Duodenal mucosa (tissue), 2 donors: ENCODE measurements around the gene IFIT3.

Experiments
- H3K27ac ChIP-seq: one replicate; pipeline ENCODE4 v1.7.0; 2013; ENCODE audit warnings: low read depth, low read length
- H3K27me3 ChIP-seq, 2 donors: one replicate each; pipeline ENCODE4 v1.7.0; 2013; ENCODE audit warnings: low read length in 2 of 2, control low read depth in 1 of 2; ENCODE audit not compliant: insufficient read depth in 2 of 2, control insufficient read depth in 1 of 2
- H3K36me3 ChIP-seq, 2 donors: one replicate each; pipeline ENCODE4 v1.7.0; 2013; ENCODE audit warnings: low read length in 2 of 2, control low read depth in 1 of 2; ENCODE audit not compliant: insufficient read depth in 2 of 2, control insufficient read depth in 1 of 2
- H3K4me1 ChIP-seq, 2 donors: one replicate each; pipeline ENCODE4 v1.7.0; 2013; ENCODE audit warnings: low read length in 2 of 2, control low read depth in 1 of 2; ENCODE audit not compliant: insufficient read depth in 2 of 2, control insufficient read depth in 1 of 2
- H3K4me3 ChIP-seq, 2 donors: one replicate each; pipeline ENCODE4 v1.7.0; 2013; ENCODE audit warnings: low read length in 2 of 2, low read depth in 1 of 2
- H3K9ac ChIP-seq, 2 donors: one replicate each; pipeline ENCODE4 v1.7.0; 2013; ENCODE audit warnings: low read length in 2 of 2, low read depth in 1 of 2
- H3K9me3 ChIP-seq, 2 donors: one replicate each; pipeline ENCODE4 v1.7.0; 2013; ENCODE audit warnings: low read length in 2 of 2, control low read depth in 1 of 2; ENCODE audit not compliant: control insufficient read depth in 1 of 2

Gene IFIT3

GRCh38 chr10:89303161-89303560 is 24.6 kb upstream of the IFIT3 start:
- peak overlapping the region in 1 of 2 donors; percentile 7 for H3K9ac ChIP-seq
- no peaks in the 10 kb centered on the region for H3K9me3 ChIP-seq
- H3K27ac ChIP-seq, result no peak overlapping the region
- no peaks in the 10 kb centered on the region for H3K27me3 ChIP-seq
- H3K36me3 ChIP-seq, result peaks cover 9 to 12% of the 10 kb centered on the region in 2 donors
- H3K4me3 ChIP-seq, result peak overlapping the region; percentile 44 to 69
- peaks cover 14 to 23% of the 10 kb centered on the region in 2 donors for H3K4me1 ChIP-seq

- Histone ChIP-seq H3K36me3 (peaks cover 9 to 12% of the 10 kb centered on the region in 2 donors), H3K27ac (no peak overlapping the region), H3K4me1 (peaks cover 14 to 23% of the 10 kb centered on the region in 2 donors), H3K9me3 (no peaks in the 10 kb centered on the region), H3K4me3 (peak overlapping the region in 1 of 2 donors; percentile 4), H3K27me3 (no peaks in the 10 kb centered on the region), H3K9ac (no peak overlapping the region)
Measured at GRCh38 chr10:89304026-89304425, 23.8 kb upstream of the IFIT3 start.

DNA sequence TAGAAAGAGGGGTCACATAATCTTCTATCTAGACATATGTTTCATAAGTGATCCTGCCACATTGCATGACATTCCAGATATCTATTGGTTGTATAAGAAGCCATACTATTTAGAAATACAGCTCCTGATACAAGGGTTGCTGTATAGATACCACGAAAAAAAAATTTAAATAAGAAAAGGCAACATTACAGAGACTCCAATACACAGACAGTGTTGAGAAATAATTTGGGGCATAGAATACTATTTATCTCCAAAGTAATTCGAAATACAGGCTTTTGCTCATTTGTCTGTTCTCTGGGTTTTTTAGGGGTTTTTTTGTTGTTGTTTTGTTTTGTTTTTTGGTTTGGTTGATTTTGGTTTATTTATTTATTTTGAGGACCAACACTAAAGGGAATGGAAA is 23.4 kb upstream of the IFIT3 start:
- Histone ChIP-seq H3K27ac (no peak overlapping the region), H3K9me3 (no peaks in the 10 kb centered on the region), H3K4me1 (peaks cover 14 to 23% of the 10 kb centered on the region in 2 donors), H3K9ac (no peak overlapping the region), H3K27me3 (no peaks in the 10 kb centered on the region), H3K4me3 (no peak overlapping the region), H3K36me3 (peaks cover 9 to 12% of the 10 kb centered on the region in 2 donors)

- H3K4me1 ChIP-seq, result peaks cover 14 to 23% of the 10 kb centered on the region in 2 donors
- peaks cover 9 to 12% of the 10 kb centered on the region in 2 donors for H3K36me3 ChIP-seq
- no peak overlapping the region for H3K4me3 ChIP-seq
- H3K9ac ChIP-seq, result no peak overlapping the region
- H3K27ac ChIP-seq, result no peak overlapping the region
- H3K27me3 ChIP-seq, result no peaks in the 10 kb centered on the region
- no peaks in the 10 kb centered on the region for H3K9me3 ChIP-seq
Measured at GRCh38 chr10:89304925-89305324, 22.9 kb upstream of the IFIT3 start.

DNA sequence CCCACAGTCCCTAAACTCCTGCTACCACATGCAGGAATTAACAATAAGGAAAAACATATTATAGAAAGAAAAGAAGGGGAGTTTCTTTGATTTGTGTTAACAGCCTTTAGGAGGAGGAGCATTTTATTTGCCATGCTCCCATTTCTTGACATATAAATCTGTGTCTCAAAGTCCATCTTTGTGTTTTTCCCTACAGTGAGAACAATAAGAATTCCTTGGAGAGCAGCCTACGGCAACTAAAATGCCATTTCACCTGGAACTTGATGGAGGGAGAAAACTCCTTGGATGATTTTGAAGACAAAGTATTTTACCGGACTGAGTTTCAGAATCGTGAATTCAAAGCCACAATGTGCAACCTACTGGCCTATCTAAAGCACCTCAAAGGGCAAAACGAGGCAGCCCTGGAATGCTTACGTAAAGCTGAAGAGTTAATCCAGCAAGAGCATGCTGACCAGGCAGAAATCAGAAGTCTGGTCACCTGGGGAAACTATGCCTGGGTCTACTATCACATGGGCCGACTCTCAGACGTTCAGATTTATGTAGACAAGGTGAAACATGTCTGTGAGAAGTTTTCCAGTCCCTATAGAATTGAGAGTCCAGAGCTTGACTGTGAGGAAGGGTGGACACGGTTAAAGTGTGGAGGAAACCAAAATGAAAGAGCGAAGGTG is 21.9 kb upstream of the IFIT3 start:
- Histone ChIP-seq H3K9ac (no peak overlapping the region), H3K27ac (no peak overlapping the region), H3K27me3 (no peaks in the 10 kb centered on the region), H3K9me3 (no peaks in the 10 kb centered on the region), H3K4me3 (no peak overlapping the region), H3K36me3 (peaks cover 9 to 12% of the 10 kb centered on the region in 2 donors), H3K4me1 (peaks cover 13 to 23% of the 10 kb centered on the region in 2 donors)

- Histone ChIP-seq H3K9ac (no peak overlapping the region), H3K4me1 (peaks cover 7 to 18% of the 10 kb centered on the region in 2 donors), H3K9me3 (no peaks in the 10 kb centered on the region), H3K36me3 (peaks cover 9 to 12% of the 10 kb centered on the region in 2 donors), H3K27ac (no peak overlapping the region), H3K4me3 (no peak overlapping the region), H3K27me3 (no peaks in the 10 kb centered on the region)
Measured at GRCh38 chr10:89306434-89307268, 21.1 kb upstream of the IFIT3 start.

GRCh38 chr10:89307269-89307577 is 20.6 kb upstream of the IFIT3 start:
- H3K4me1 ChIP-seq, result peaks cover 7 to 18% of the 10 kb centered on the region in 2 donors
- no peak overlapping the region for H3K9ac ChIP-seq
- H3K27me3 ChIP-seq, result no peaks in the 10 kb centered on the region
- H3K27ac ChIP-seq, result no peak overlapping the region
- no peak overlapping the region for H3K4me3 ChIP-seq
- H3K36me3 ChIP-seq, result peaks cover 9 to 12% of the 10 kb centered on the region in 2 donors
- no peaks in the 10 kb centered on the region for H3K9me3 ChIP-seq

DNA sequence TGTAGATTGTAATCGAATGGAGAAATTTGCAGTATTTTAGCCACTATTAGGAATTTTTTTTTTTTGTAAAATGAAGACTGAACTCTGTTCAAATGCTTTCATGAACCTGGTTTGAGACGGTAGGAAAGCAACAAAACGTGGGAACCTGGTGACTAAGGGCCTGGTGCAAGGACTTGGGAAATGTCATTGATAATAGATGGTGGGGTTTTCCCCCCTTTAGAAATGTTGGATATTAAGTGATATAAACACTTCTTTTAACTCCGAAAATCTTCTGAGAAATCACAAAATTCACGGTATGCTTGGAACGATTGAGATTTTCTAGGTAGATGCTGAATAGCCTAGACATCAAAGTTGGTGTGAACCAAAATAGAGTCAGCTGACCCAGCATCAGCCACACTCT is 19.5 kb upstream of the IFIT3 start:
- Histone ChIP-seq H3K4me3 (no peak overlapping the region), H3K9me3 (no peaks in the 10 kb centered on the region), H3K27ac (no peak overlapping the region), H3K36me3 (peaks cover 9 to 12% of the 10 kb centered on the region in 2 donors), H3K27me3 (no peaks in the 10 kb centered on the region), H3K9ac (no peak overlapping the region), H3K4me1 (peaks cover 7 to 9% of the 10 kb centered on the region in 2 donors)

- Histone ChIP-seq H3K4me1 (peaks cover 2 to 6% of the 10 kb centered on the region in 2 donors), H3K36me3 (peaks cover 9 to 12% of the 10 kb centered on the region in 2 donors), H3K9me3 (no peaks in the 10 kb centered on the region), H3K27me3 (no peaks in the 10 kb centered on the region), H3K4me3 (no peak overlapping the region), H3K27ac (no peak overlapping the region), H3K9ac (no peak overlapping the region)
Measured at GRCh38 chr10:89308736-89309135, 19.1 kb upstream of the IFIT3 start.
